ENCODE results near the gene HS6ST2.

GRCh38 chrX:132786217-132786616 lies 172.2 kb downstream of the HS6ST2 start:
- TF ChIP-seq CTCF (IDR thresholded peaks at IDR 0.05) (no peak), EZH2 (IDR thresholded peaks at IDR 0.05) (no peak), EZH2phosphoT487 (IDR thresholded peaks at IDR 0.05) (no peak)

Data from neural progenitor cell (in vitro differentiated cells).